ENCODE data around the gene LLPH. TPM values are rescaled to one million over a fixed set of nuclear protein-coding genes. Genes with fewer than 3 reads are reported as not detected.

LLPH gene
- total RNA-seq, 1 experiment from 2014 or later = 45.6 TPM

DNA sequence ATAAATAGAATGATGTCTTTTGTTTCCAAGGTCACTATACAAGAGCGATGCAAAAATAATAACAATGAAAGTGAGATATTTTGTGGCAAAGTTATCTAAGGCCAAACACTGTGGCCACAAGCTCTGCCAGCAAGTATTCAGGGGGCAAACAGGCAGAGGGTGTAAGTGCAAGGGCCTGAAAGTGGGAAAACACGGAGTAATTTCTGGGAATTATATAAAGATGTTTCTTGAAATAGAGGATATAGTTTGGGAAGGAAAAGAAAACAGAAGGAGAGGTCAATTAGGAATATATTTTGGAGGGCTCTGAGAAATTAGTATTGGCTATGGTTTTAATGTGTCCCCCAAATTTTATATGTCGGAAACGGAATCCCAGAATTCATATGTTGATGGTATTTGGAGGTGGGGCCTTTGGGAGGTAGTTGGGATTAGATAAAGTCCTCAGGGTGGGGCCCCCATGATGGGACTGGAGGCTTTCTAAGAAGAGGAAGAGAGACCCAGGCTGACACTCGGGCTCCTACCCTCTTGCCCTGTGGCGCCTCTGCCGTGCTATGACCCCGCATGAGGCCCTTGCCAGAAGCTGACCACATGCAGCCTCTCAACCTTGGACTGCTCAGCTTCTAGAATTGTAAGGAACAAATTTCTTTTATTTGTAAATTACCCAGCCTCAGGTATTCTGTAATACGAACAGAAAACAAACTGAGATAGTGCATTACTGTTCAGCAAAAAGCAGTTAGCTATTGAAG lies 60.0 kb downstream of the LLPH start:
- ChIA-PET RAD21 (ENCODE audit: low non-redundant PET in 1 of 2, low total read pairs in 2 of 2, uncharacterized antibody in 2 of 2, unreplicated experiment in 2 of 2) (no interaction called here), CTCF (no interaction called here), POLR2A (no interaction called here)
- no peaks in the 10 kb centered on the region for H3K27me3 ChIP-seq (ENCODE audit: insufficient read depth, low read length)
- peaks cover 0 to 4% of the 10 kb centered on the region in 2 experiments; a peak in 2 of 4 replicates for H3K4me1 ChIP-seq (ENCODE audit: control insufficient read depth in 1 of 2, insufficient read depth in 2 of 2, low read length in 2 of 2)
- no peak overlapping the region for H3K4me3 ChIP-seq (replicated peaks in 1 of 2; ENCODE audit: low read depth in 1 of 2, low read length in 2 of 2)
- no TSS peak for BruUV-seq (replicated peaks)
- no peak overlapping the region for H2AFZ ChIP-seq (ENCODE audit: low read depth, low read length, poor library complexity, severe bottlenecking)
- no peak for TF ChIP-seq CEBPB (IDR thresholded peaks at IDR 0.05; ENCODE audit: low read depth)
- TF ChIP-seq SRF (IDR thresholded peaks at IDR 0.05; ENCODE audit: low read depth) = no peak
- TF ChIP-seq SP1 (IDR thresholded peaks at IDR 0.05; ENCODE audit: low read depth) = no peak
- TF ChIP-seq RAD21 (IDR thresholded peaks at IDR 0.05; ENCODE audit: low read depth) = no peak
- no peak for TF ChIP-seq FOSL1 (IDR thresholded peaks at IDR 0.05; ENCODE audit: low read depth)
- TF ChIP-seq EZH2 (IDR thresholded peaks at IDR 0.05) = no peak
- no peak for TF ChIP-seq JUND (IDR thresholded peaks at IDR 0.05)
- TF ChIP-seq, protein P1, sequence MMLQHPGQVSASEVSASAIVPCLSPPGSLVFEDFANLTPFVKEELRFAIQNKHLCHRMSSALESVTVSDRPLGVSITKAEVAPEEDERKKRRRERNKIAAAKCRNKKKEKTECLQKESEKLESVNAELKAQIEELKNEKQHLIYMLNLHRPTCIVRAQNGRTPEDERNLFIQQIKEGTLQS (IDR thresholded peaks at IDR 0.05) = no peak
- TF ChIP-seq ZFX (IDR thresholded peaks at IDR 0.05) = no peak
- no peak overlapping the region for H3K9ac ChIP-seq (ENCODE audit: low read length)
- H4K20me1 ChIP-seq (ENCODE audit: insufficient read depth) = no peaks in the 10 kb centered on the region
- H3K9me2 ChIP-seq (ENCODE audit: insufficient read depth) = no peaks in the 10 kb centered on the region
- H3K9me3 ChIP-seq (ENCODE audit: control insufficient read depth in 1 of 2, insufficient read depth in 1 of 2, low read depth in 1 of 2, low read length in 2 of 2) = no peaks in the 10 kb centered on the region
- no peak overlapping the region for H3K4me2 ChIP-seq (ENCODE audit: low read length)
- DNase-seq (ENCODE audit: low read depth, low spot score) (no peak), ATAC-seq (no peak)
- no peaks in the 10 kb centered on the region for H3K36me3 ChIP-seq (ENCODE audit: control insufficient read depth in 1 of 2, insufficient read depth in 2 of 2, low read length in 2 of 2)
- H3K79me2 ChIP-seq (ENCODE audit: insufficient read depth, low read length) = no peaks in the 10 kb centered on the region
- H3K27ac ChIP-seq (ENCODE audit: low read depth, low read length) = no peak overlapping the region
- intact Hi-C loops (cut with micrococcal nuclease) = no loop called here

DNA sequence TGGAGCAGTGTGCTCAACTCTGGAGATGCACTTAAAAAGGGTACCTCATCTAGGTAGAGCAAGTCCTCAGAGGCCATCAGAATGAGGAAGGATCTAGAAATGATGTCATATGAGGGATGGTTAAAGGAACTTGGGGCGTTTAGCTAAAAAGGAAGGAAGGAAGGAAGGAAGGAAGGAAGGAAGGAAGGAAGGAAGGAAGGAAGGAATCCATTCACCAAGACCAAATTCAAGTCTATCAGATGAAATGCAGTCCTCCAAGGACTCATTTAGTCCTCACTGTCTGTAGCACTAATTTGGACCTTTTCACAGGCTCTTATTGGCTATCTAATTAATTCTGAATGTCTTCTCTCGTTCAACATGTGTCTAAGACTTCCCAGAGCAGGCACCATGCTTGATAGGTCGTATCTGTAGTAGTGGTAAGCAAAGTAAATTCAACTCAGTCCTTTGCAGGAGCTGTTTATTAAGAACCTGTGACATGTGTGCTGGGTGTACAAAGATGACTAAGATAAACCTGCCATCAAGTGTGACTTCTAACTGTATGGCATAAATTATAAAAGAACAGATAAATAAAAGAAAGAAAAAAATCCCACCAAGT lies 63.5 kb downstream of the LLPH start:
- no TSS peak for BruUV-seq (replicated peaks)
- intact Hi-C loops (cut with micrococcal nuclease) = no loop called here
- ATAC-seq (peak; percentile 17; the same call in 1 of the 2 replicates), DNase-seq (ENCODE audit: low read depth, low spot score) (no peak)
- Histone ChIP-seq H3K36me3 (ENCODE audit: control insufficient read depth in 1 of 2, insufficient read depth in 2 of 2, low read length in 2 of 2) (no peaks in the 10 kb centered on the region), H3K27me3 (ENCODE audit: insufficient read depth, low read length) (0 out of 2 replicates have a peak, but pooled peaks cover 8% of the 10 kb centered on the region), H3K4me3 (replicated peaks in 1 of 2; ENCODE audit: low read depth in 1 of 2, low read length in 2 of 2) (no peak overlapping the region), H4K20me1 (ENCODE audit: insufficient read depth) (no peaks in the 10 kb centered on the region), H2AFZ (ENCODE audit: low read depth, low read length, poor library complexity, severe bottlenecking) (peak overlapping the region; percentile 36), H3K27ac (ENCODE audit: low read depth, low read length) (no peak overlapping the region), H3K9me3 (ENCODE audit: control insufficient read depth in 1 of 2, insufficient read depth in 1 of 2, low read depth in 1 of 2, low read length in 2 of 2) (no peaks in the 10 kb centered on the region), H3K79me2 (ENCODE audit: insufficient read depth, low read length) (no peaks in the 10 kb centered on the region), H3K4me2 (ENCODE audit: low read length) (no peak overlapping the region), H3K9ac (ENCODE audit: low read length) (no peak overlapping the region), H3K4me1 (ENCODE audit: control insufficient read depth in 1 of 2, insufficient read depth in 2 of 2, low read length in 2 of 2) (peaks cover 0 to 4% of the 10 kb centered on the region in 2 experiments; a peak in 2 of 4 replicates), H3K9me2 (ENCODE audit: insufficient read depth) (no peaks in the 10 kb centered on the region)
- ChIA-PET POLR2A (no interaction called here), RAD21 (ENCODE audit: low non-redundant PET in 1 of 2, low total read pairs in 2 of 2, uncharacterized antibody in 2 of 2, unreplicated experiment in 2 of 2) (no interaction called here), CTCF (no interaction called here)
- TF ChIP-seq, protein P2, sequence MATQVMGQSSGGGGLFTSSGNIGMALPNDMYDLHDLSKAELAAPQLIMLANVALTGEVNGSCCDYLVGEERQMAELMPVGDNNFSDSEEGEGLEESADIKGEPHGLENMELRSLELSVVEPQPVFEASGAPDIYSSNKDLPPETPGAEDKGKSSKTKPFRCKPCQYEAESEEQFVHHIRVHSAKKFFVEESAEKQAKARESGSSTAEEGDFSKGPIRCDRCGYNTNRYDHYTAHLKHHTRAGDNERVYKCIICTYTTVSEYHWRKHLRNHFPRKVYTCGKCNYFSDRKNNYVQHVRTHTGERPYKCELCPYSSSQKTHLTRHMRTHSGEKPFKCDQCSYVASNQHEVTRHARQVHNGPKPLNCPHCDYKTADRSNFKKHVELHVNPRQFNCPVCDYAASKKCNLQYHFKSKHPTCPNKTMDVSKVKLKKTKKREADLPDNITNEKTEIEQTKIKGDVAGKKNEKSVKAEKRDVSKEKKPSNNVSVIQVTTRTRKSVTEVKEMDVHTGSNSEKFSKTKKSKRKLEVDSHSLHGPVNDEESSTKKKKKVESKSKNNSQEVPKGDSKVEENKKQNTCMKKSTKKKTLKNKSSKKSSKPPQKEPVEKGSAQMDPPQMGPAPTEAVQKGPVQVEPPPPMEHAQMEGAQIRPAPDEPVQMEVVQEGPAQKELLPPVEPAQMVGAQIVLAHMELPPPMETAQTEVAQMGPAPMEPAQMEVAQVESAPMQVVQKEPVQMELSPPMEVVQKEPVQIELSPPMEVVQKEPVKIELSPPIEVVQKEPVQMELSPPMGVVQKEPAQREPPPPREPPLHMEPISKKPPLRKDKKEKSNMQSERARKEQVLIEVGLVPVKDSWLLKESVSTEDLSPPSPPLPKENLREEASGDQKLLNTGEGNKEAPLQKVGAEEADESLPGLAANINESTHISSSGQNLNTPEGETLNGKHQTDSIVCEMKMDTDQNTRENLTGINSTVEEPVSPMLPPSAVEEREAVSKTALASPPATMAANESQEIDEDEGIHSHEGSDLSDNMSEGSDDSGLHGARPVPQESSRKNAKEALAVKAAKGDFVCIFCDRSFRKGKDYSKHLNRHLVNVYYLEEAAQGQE (IDR thresholded peaks at IDR 0.05; ENCODE audit: low read depth) = no peak
- TF ChIP-seq EZH2phosphoT487 (IDR thresholded peaks at IDR 0.05; ENCODE audit: borderline replicate concordance) (no peak), ZFX (IDR thresholded peaks at IDR 0.05) (no peak), ELF1 (IDR thresholded peaks at IDR 0.05; ENCODE audit: borderline replicate concordance, low read depth) (no peak), SIN3A (IDR thresholded peaks at IDR 0.05; ENCODE audit: low read depth) (no peak)

Measured in HCT116 (cell line).